Smooth muscle cell (in vitro differentiated cells): ENCODE measurements around the gene ATXN7L2. TPM values are rescaled to one million over a fixed set of nuclear protein-coding genes. Genes with fewer than 3 reads are reported as not detected.

Experiments used
- DNase-seq: peaks from one replicate; lab custom pipeline; 2025; ENCODE audit not compliant: unreplicated experiment; lab: John Stamatoyannopoulos, UW
- H2AFZ ChIP-seq: fragments of 200-600 bp; sonication (generic); 2 replicates; pipeline ENCODE4 v1.6.0; 2016; ENCODE audit warnings: antibody characterized with exemption, low read depth, mild to moderate bottlenecking
- H3F3A ChIP-seq: fragments of 200-600 bp; sonication (generic); 2 replicates; pipeline ENCODE4 v1.6.0; 2017; ENCODE audit warnings: antibody characterized with exemption, low read depth
- H3K27ac ChIP-seq: fragments of 200-600 bp; sonication (generic); 2 replicates; pipeline ENCODE4 v1.5.1; 2016; ENCODE audit warnings: low read depth, mild to moderate bottlenecking
- H3K27me3 ChIP-seq: fragments of 200-600 bp; sonication (generic); 2 replicates; pipeline ENCODE4 v1.6.1; 2016; ENCODE audit warnings: low read depth, mild to moderate bottlenecking
- H3K36me3 ChIP-seq: fragments of 200-600 bp; sonication (generic); 2 replicates; pipeline ENCODE4 v1.5.1; 2016; ENCODE audit warnings: low read depth
- H3K4me1 ChIP-seq: fragments of 200-600 bp; sonication (generic); 2 replicates; pipeline ENCODE4 v1.5.1; 2016; ENCODE audit warnings: low read depth
- H3K4me2 ChIP-seq: fragments of 200-600 bp; sonication (generic); 2 replicates; pipeline ENCODE4 v1.6.0; 2016; ENCODE audit warnings: mild to moderate bottlenecking
- H3K4me3 ChIP-seq: fragments of 200-600 bp; sonication (generic); 2 replicates; pipeline ENCODE4 v1.5.1; 2016; ENCODE audit warnings: mild to moderate bottlenecking
- H3K79me2 ChIP-seq: fragments of 200-600 bp; sonication (generic); 2 replicates; pipeline ENCODE4 v1.6.0; 2016; ENCODE audit warnings: low read depth, mild to moderate bottlenecking
- H3K9ac ChIP-seq: fragments of 200-600 bp; sonication (generic); 2 replicates; pipeline ENCODE4 v1.6.0; 2016; ENCODE audit warnings: low read depth
- H3K9me3 ChIP-seq: fragments of 200-600 bp; sonication (generic); replicated peaks from 2 replicates; pipeline ENCODE4 v1.5.1; 2016; ENCODE audit warnings: low read depth
- H4K20me1 ChIP-seq: fragments of 200-600 bp; sonication (generic); 2 replicates; pipeline ENCODE4 v1.6.0; 2016; ENCODE audit warnings: low read depth
- WGBS: methylation state at CpG from one replicate; pipeline ENCODE4 v1.1.7; 2016; ENCODE audit warnings: low lambda C conversion rate; 5-methylcytosine and 5-hydroxymethylcytosine counted together
- polyA plus RNA-seq: library from polyadenylated mRNA; unstranded; fragments of >200 nt; fragmentation: Nextera tagmentation; extraction: Ambion mirVana; gene quantifications from 2 replicates; pipeline ENCODE4 v1.2.1, GENCODE V29; 2016
- total RNA-seq: library from RNA; depleted of rRNA; stranded (reverse); fragments of >200 nt; gene quantifications from 2 replicates; pipeline ENCODE4 v1.2.3, GENCODE V29; 2014
- TF ChIP-seq, protein P1 (sequence below): fragments of 200-600 bp; sonication (generic); IDR thresholded peaks from 2 replicates; pipeline ENCODE4 v1.5.1; 2017; ENCODE audit warnings: borderline replicate concordance, mild to moderate bottlenecking, antibody characterized with exemption; ENCODE audit not compliant: insufficient read depth, poor library complexity, severe bottlenecking

ATXN7L2 gene
- total and polyA plus RNA-seq, 2 experiments from 2014 or later: 1.9 to 6.2 TPM

- peaks cover 17% of the 10 kb centered on the region for H4K20me1 ChIP-seq
- H3K4me1 ChIP-seq: peaks cover under 1% of the 10 kb centered on the region
- peaks cover 18% of the 10 kb centered on the region for H3F3A ChIP-seq
- no peak overlapping the region for H3K4me2 ChIP-seq
- TF ChIP-seq, protein P1, sequence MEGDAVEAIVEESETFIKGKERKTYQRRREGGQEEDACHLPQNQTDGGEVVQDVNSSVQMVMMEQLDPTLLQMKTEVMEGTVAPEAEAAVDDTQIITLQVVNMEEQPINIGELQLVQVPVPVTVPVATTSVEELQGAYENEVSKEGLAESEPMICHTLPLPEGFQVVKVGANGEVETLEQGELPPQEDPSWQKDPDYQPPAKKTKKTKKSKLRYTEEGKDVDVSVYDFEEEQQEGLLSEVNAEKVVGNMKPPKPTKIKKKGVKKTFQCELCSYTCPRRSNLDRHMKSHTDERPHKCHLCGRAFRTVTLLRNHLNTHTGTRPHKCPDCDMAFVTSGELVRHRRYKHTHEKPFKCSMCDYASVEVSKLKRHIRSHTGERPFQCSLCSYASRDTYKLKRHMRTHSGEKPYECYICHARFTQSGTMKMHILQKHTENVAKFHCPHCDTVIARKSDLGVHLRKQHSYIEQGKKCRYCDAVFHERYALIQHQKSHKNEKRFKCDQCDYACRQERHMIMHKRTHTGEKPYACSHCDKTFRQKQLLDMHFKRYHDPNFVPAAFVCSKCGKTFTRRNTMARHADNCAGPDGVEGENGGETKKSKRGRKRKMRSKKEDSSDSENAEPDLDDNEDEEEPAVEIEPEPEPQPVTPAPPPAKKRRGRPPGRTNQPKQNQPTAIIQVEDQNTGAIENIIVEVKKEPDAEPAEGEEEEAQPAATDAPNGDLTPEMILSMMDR: peak; percentile 34
- no peaks in the 10 kb centered on the region for H3K36me3 ChIP-seq
- H3K79me2 ChIP-seq: peaks cover 3% of the 10 kb centered on the region
- no peak overlapping the region for H2AFZ ChIP-seq
- no peak overlapping the region for H3K9ac ChIP-seq
- no peaks in the 10 kb centered on the region for H3K27me3 ChIP-seq
- H3K9me3 ChIP-seq: no peaks in the 10 kb centered on the region
- no peak overlapping the region for H3K27ac ChIP-seq
- no peak for DNase-seq
- WGBS: 58% methylated on average over 4 of the region's 4 CpGs
- H3K4me3 ChIP-seq: no peak overlapping the region
Observed at GRCh38 chr1:109499661-109500536, 16.2 kb downstream of the ATXN7L2 start.

DNA sequence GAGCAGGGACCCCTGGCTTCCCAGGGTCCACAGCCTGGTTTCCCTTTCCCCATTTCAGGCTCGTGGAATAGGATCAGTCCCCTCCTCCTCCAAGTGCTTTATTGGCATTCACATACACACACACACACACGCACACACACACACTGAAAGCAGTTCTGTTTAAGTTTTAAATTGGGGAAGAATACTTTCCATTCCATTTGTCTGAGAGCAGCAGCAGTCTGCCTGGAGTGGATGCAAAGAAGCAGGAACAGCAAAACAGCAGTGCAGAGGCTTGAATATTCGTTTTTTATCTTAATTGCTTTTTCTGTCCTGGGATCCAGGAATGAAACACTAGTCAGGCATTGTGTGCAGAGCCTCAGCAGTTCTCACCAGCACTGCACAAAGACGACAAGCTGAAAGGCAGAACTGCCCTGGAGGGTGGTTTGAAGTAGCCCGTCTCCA, 17.3 kb downstream of the ATXN7L2 start:
- no peaks in the 10 kb centered on the region for H3K79me2 ChIP-seq
- H3K4me1 ChIP-seq: no peaks in the 10 kb centered on the region
- 29% methylated on average over 5 of the region's 5 CpGs for WGBS
- H3K9me3 ChIP-seq: no peaks in the 10 kb centered on the region
- H3K36me3 ChIP-seq: no peaks in the 10 kb centered on the region
- peak overlapping the region; percentile 11 for H3K27ac ChIP-seq
- no peaks in the 10 kb centered on the region for H3K27me3 ChIP-seq
- no peak overlapping the region for H3K9ac ChIP-seq
- no peak overlapping the region for H3K4me3 ChIP-seq
- TF ChIP-seq, protein P1: no peak
- no peak overlapping the region for H3K4me2 ChIP-seq
- H3F3A ChIP-seq: peaks cover 18% of the 10 kb centered on the region
- DNase-seq: no peak
- H4K20me1 ChIP-seq: peaks cover 17% of the 10 kb centered on the region
- no peak overlapping the region for H2AFZ ChIP-seq

DNA sequence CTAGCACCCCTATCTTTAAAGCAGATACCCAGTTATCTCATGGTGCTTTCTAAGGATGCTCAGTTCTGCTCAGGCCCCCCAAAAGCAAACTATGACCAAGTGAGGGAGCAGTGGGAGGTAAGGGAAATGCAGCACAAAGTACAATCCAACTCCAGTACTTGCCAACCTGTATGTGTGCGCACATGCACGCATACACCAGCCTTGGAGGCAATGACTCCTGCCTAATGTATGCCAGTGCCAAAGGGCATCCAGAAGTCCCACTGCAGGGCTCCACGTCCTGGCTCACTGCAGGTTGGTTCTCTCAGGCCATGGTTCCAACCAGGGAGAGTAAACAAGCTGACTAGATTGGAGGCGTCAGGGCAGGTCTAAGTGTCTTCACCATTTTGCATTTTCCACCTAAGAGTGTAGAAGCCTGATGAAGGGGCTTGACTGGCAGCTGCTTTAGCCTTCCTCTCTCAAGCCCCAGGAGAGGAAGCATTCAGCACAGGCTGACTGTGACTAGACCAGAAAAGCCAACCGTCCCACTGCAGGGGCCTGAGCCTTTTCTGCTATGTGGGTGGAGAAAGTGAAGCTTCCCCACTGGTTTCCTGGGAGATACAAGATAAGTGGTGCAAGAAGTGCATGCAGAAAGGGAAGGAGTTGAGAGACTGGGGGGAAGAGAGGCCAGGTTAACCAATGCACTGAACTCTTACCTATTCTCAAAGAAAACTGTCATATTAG, 18.1 kb downstream of the ATXN7L2 start:
- Histone ChIP-seq H3F3A (peaks cover 18% of the 10 kb centered on the region), H3K4me1 (no peaks in the 10 kb centered on the region), H3K4me3 (no peak overlapping the region), H3K4me2 (no peak overlapping the region), H2AFZ (no peak overlapping the region), H3K9ac (no peak overlapping the region), H3K27ac (peak overlapping the region; percentile 11), H4K20me1 (peaks cover 17% of the 10 kb centered on the region), H3K79me2 (no peaks in the 10 kb centered on the region), H3K27me3 (no peaks in the 10 kb centered on the region), H3K36me3 (no peaks in the 10 kb centered on the region), H3K9me3 (no peaks in the 10 kb centered on the region)
- TF ChIP-seq, protein P1: no peak
- WGBS: 76% methylated on average over 5 of the region's 5 CpGs
- no peak for DNase-seq
